HL-60 (cell line): ENCODE data around the gene TBC1D5.

ENCODE experiments used
- DNase-seq, 2 experiments: peaks; one replicate each; pipeline ENCODE4 v3.0.0-alpha.2; 2010 to 2020; ENCODE audit warnings: low read depth in 1 of 2, low spot score in 1 of 2
- H3K27ac ChIP-seq: fragments of 250-450 bp; sonication (Bioruptor Pico); replicated peaks from 2 replicates; pipeline ENCODE4 v1.5.1; 2020; ENCODE audit warnings: mild to moderate bottlenecking, moderate library complexity
- H3K27me3 ChIP-seq: fragments of 250-450 bp; sonication (Bioruptor Pico); 2 replicates; pipeline ENCODE4 v1.5.1; 2021; ENCODE audit warnings: mild to moderate bottlenecking, moderate library complexity; ENCODE audit not compliant: insufficient read depth, poor library complexity, severe bottlenecking
- H3K4me3 ChIP-seq: replicated peaks from 2 replicates; pipeline ENCODE4 v1.5.1; 2011; ENCODE audit warnings: mild to moderate bottlenecking, control low read depth, low read length; ENCODE audit not compliant: insufficient read depth
- CTCF ChIP-seq: IDR thresholded peaks from one replicate; pipeline ENCODE4 v1.5.1; 2011; ENCODE audit warnings: low read length, control low read depth, inconsistent platforms; ENCODE audit not compliant: insufficient read depth
- GABPA ChIP-seq: IDR thresholded peaks from 2 replicates; pipeline ENCODE4 v1.6.1; 2012; ENCODE audit warnings: low read depth
- POLR2AphosphoS5 ChIP-seq: IDR thresholded peaks from 2 replicates; pipeline ENCODE4 v1.6.1; 2012; ENCODE audit warnings: low read depth
- REST ChIP-seq: IDR thresholded peaks from 2 replicates; pipeline ENCODE4 v1.6.1; 2012; ENCODE audit warnings: low read depth; ENCODE audit not compliant: insufficient replicate concordance
- SPI1 ChIP-seq: IDR thresholded peaks from 2 replicates; pipeline ENCODE4 v1.6.1; 2012; ENCODE audit warnings: low read depth, mild to moderate bottlenecking, borderline replicate concordance

Gene TBC1D5

GRCh38 chr3:17529677-17530076 lies 212.8 kb downstream of the TBC1D5 start:
- DNase-seq: no peak
- no peak for TF ChIP-seq POLR2AphosphoS5
- TF ChIP-seq REST: no peak
- no peak for TF ChIP-seq GABPA
- no peak for TF ChIP-seq CTCF
- no peak for TF ChIP-seq SPI1
- H3K4me3 ChIP-seq: no peak overlapping the region
- H3K27ac ChIP-seq: no peak overlapping the region
- H3K27me3 ChIP-seq: no peaks in the 10 kb centered on the region

- no peak for DNase-seq
- TF ChIP-seq SPI1 (no peak), CTCF (no peak)
- H3K4me3 ChIP-seq: no peak overlapping the region
- no peaks in the 10 kb centered on the region for H3K27me3 ChIP-seq
- H3K27ac ChIP-seq: no peak overlapping the region
Observed at GRCh38 chr3:17518189-17519059, 224.0 kb downstream of the TBC1D5 start.

GRCh38 chr3:17515445-17516234 lies 226.8 kb downstream of the TBC1D5 start:
- TF ChIP-seq SPI1 (no peak), REST (no peak), POLR2AphosphoS5 (no peak), CTCF (no peak), GABPA (no peak)
- H3K27ac ChIP-seq: no peak overlapping the region
- H3K4me3 ChIP-seq: no peak overlapping the region
- H3K27me3 ChIP-seq: no peaks in the 10 kb centered on the region
- DNase-seq: no peak
